ENCODE measurements around the gene IDS.
"Not testable (repeated sequence)": the region's sequence is repeated elsewhere in the genome, so short reads cannot be mapped to it uniquely, and the experiment has no call there.

Gene IDS

DNA sequence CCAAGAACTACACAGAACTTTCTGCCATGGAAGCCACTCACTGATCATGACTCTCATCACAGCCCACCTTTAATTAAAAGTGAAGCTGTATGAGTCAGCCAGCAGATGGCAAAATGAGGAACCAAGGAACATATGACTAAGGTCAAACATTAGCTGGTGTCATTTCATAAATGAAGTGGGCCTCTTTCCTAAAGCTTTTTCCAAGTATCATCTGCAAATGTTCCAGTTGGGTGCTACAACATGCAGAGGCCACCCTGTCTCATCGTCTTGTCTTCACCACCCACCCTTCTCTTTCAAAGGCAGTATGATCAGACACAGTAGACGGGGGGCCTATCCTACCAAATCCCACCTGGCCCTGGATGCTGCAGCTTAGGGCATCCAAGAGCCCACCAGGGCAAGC is 26.5 kb upstream of the IDS start:
- peak overlapping the region in 9 of 11 experiments; percentile 38 to 63 (median 54); a peak in 16 of 22 replicates for H3K27ac ChIP-seq
- no peaks in the 10 kb centered on the region for H3K36me3 ChIP-seq
- no peaks in the 10 kb centered on the region; a peak in 1 of 22 replicates for H4K20me1 ChIP-seq
- H3K9me3 ChIP-seq (replicated peaks in 1 of 11), result no peaks in the 10 kb centered on the region
- H3K4me1 ChIP-seq, result peaks cover 0 to 38% (median 12%) of the 10 kb centered on the region in 10 experiments; a peak in 15 of 20 replicates
- H3K27me3 ChIP-seq, result peaks cover 0 to 17% (median 6%) of the 10 kb centered on the region in 11 experiments; a peak in 11 of 22 replicates
- H3K4me2 ChIP-seq, result peak overlapping the region in 8 of 11 experiments; percentile 32 to 85 (median 61); a peak in 14 of 22 replicates
- no peak for TF ChIP-seq Cebpa-rat (IDR thresholded peaks at IDR 0.05)
- H3K4me3 ChIP-seq, result no peak overlapping the region
- peak overlapping the region in 5 of 11 experiments; percentile 4 to 22 (median 18); a peak in 2 of 22 replicates for H3K9ac ChIP-seq

DNA sequence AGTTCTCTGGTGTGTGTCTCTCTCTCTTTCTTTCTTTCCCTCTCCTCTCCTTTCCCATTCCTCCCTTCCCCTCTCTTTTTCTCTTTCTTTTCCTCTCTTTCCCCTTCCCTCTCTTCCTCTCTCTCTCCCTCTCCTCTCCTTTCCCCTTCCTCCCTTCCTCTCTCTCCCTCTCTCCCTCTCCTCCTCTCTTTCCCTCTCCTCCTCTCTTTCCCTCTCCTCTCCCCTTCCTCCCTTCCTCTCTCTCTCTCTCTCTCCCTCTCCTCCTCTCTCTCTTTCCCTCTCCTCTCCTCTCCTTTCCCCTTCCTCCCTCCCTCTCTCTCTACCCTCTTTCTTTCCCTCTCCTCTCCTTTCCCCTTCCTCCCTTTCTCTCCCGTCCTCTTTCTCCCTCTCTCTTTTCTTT is 23.3 kb upstream of the IDS start:
- Histone ChIP-seq H3K9ac (no peak overlapping the region), H3K4me3 (no peak overlapping the region), H4K20me1 (no peaks in the 10 kb centered on the region), H3K4me1 (peaks cover 17 to 43% (median 34%) of the 10 kb centered on the region in 10 experiments), H3K4me2 (no peak overlapping the region), H3K27ac (peak overlapping the region in 1 of 11 experiments; percentile 9; a peak in 1 of 22 replicates), H3K9me3 (replicated peaks in 1 of 11) (no peaks in the 10 kb centered on the region), H3K36me3 (no peaks in the 10 kb centered on the region), H3K27me3 (no peaks in the 10 kb centered on the region)
- TF ChIP-seq Cebpa-rat (IDR thresholded peaks at IDR 0.05), result no peak

GRCh38 chrX:149527705-149528104 is 22.6 kb upstream of the IDS start:
- Histone ChIP-seq H3K4me2 (no peak overlapping the region), H3K27ac (no peak overlapping the region), H3K9ac (no peak overlapping the region), H3K27me3 (no peaks in the 10 kb centered on the region), H4K20me1 (no peaks in the 10 kb centered on the region), H3K4me1 (peaks cover 17 to 48% (median 34%) of the 10 kb centered on the region in 10 experiments), H3K4me3 (no peak overlapping the region), H3K36me3 (no peaks in the 10 kb centered on the region), H3K9me3 (replicated peaks in 1 of 11) (no peaks in the 10 kb centered on the region)
- no peak for TF ChIP-seq Cebpa-rat (IDR thresholded peaks at IDR 0.05)

- peak overlapping the region in 9 of 11 experiments; percentile 26 to 68 (median 41); a peak in 16 of 22 replicates for H3K4me2 ChIP-seq
- H3K4me1 ChIP-seq, result peaks cover 17 to 45% (median 28%) of the 10 kb centered on the region in 10 experiments
Measured at GRCh38 chrX:149526318-149527033, 21.4 kb upstream of the IDS start.

GRCh38 chrX:149525903-149526302 is 20.8 kb upstream of the IDS start:
- Histone ChIP-seq H3K4me2 (peak overlapping the region in 9 of 11 experiments; percentile 26 to 68 (median 41); a peak in 17 of 22 replicates), H3K27ac (peak overlapping the region; percentile 56 to 82 (median 69); a peak in 21 of 22 replicates), H3K9ac (peak overlapping the region in 4 of 11 experiments; percentile 31 to 56 (median 45); a peak in 4 of 22 replicates), H3K4me1 (peaks cover 17 to 39% (median 23%) of the 10 kb centered on the region in 10 experiments)
- H3K27me3 ChIP-seq; H4K20me1 ChIP-seq; H3K9me3 ChIP-seq (replicated peaks in 1 of 11); H3K36me3 ChIP-seq; H3K4me3 ChIP-seq: not testable (repeated sequence)

More at GRCh38 chrX:149526318-149527033, 21.4 kb upstream of the IDS start:
- Histone ChIP-seq H3K27ac (peak overlapping the region; percentile 56 to 82 (median 69); a peak in 21 of 22 replicates), H3K9ac (peak overlapping the region in 3 of 11 experiments; percentile 42 to 56 (median 48); a peak in 4 of 22 replicates)
- H3K36me3 ChIP-seq; H3K9me3 ChIP-seq (replicated peaks in 1 of 11); H4K20me1 ChIP-seq; H3K4me3 ChIP-seq; H3K27me3 ChIP-seq: not testable (repeated sequence)

DNA sequence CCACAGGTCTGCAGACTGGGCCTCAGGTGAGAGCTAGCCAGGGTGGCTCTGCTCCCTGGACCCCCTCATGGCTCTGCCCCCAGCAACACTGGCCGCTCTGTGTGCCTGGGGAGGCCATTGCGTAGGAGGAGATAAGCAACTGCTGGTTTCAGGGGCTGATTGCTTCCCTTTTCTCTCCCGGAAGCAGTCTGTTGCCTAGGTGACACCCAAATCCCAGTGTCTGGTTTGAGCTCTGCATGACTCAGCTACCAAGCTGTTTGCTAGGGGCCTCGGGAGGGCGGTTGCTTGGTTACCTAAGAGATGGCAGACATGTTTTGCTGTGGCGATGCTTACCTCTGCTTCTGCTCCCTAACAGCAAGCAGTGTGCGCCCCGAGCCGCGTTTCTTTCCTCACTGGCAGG is 20.3 kb upstream of the IDS start:
- Histone ChIP-seq H3K4me2 (peak overlapping the region; percentile 21 to 66 (median 44); a peak in 17 of 22 replicates), H3K4me1 (peaks cover 17 to 37% (median 23%) of the 10 kb centered on the region in 10 experiments), H3K27ac (peak overlapping the region in 10 of 11 experiments; percentile 59 to 82 (median 70); a peak in 20 of 22 replicates), H3K9ac (peak overlapping the region in 5 of 11 experiments; percentile 17 to 48 (median 36); a peak in 2 of 22 replicates)
- not testable (repeated sequence) for H3K9me3 ChIP-seq (replicated peaks in 1 of 11); H3K27me3 ChIP-seq; H3K4me3 ChIP-seq; H4K20me1 ChIP-seq; H3K36me3 ChIP-seq

DNA sequence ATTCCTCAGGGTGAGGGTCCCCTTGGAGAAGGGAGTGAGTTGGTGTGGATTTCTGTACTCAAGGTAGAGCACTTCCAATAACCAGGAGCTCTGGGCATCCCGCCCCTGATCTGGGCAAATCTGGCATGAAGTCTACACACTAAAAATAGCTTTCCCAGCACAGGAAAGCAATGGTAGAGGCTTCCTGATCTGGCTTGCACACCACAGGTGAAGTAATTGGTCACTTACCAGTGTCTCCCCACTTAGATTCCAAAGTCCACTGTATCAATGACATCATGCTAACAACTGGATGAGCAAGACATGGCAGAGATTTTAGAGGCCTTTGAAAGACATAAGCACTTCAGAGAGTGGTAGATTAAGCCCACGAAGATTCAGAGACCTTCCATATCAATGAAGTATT is 17.8 kb upstream of the IDS start:
- H3K27me3 ChIP-seq, result no peaks in the 10 kb centered on the region
- no peaks in the 10 kb centered on the region for H4K20me1 ChIP-seq
- H3K4me3 ChIP-seq, result no peak overlapping the region
- H3K9ac ChIP-seq, result no peak overlapping the region
- no peak overlapping the region for H3K27ac ChIP-seq
- 0 out of 22 replicates have a peak overlapping the region, but pooled peaks of 1 of the 11 experiments have one; percentile 6 for H3K4me2 ChIP-seq
- no peaks in the 10 kb centered on the region for H3K36me3 ChIP-seq
- TF ChIP-seq Cebpa-rat (IDR thresholded peaks at IDR 0.05), result no peak
- peaks cover 17 to 37% (median 23%) of the 10 kb centered on the region in 10 experiments for H3K4me1 ChIP-seq
- H3K9me3 ChIP-seq (replicated peaks in 1 of 11), result no peaks in the 10 kb centered on the region

- peaks cover 17 to 37% (median 22%) of the 10 kb centered on the region in 10 experiments for H3K4me1 ChIP-seq
- no peaks in the 10 kb centered on the region for H3K27me3 ChIP-seq
- no peaks in the 10 kb centered on the region for H3K9me3 ChIP-seq (replicated peaks in 1 of 11)
- no peak overlapping the region for H3K4me2 ChIP-seq
- H3K4me3 ChIP-seq, result no peak overlapping the region
- no peak overlapping the region for H3K27ac ChIP-seq
- no peaks in the 10 kb centered on the region for H4K20me1 ChIP-seq
- no peak overlapping the region for H3K9ac ChIP-seq
- H3K36me3 ChIP-seq, result no peaks in the 10 kb centered on the region
- no peak for TF ChIP-seq Cebpa-rat (IDR thresholded peaks at IDR 0.05)
Measured at GRCh38 chrX:149521438-149521837, 16.3 kb upstream of the IDS start.

GRCh38 chrX:149520636-149521277 is 15.7 kb upstream of the IDS start:
- H3K4me2 ChIP-seq, H3K9ac ChIP-seq: not testable (repeated sequence)

More at GRCh38 chrX:149520636-149521277, 15.7 kb upstream of the IDS start:
- not testable (repeated sequence) for H3K27me3 ChIP-seq; H4K20me1 ChIP-seq; H3K27ac ChIP-seq; H3K36me3 ChIP-seq; H3K4me3 ChIP-seq; H3K9me3 ChIP-seq (replicated peaks in 1 of 11)
- peaks cover 12 to 37% (median 21%) of the 10 kb centered on the region in 10 experiments for H3K4me1 ChIP-seq

Data from BLaER1 treated with 17β-estradiol and CSF1 and Interleukin-3, amounts not matched to agents 10 nM and 100 nM (cell line).